Measurements from ENCODE around the gene MED13L. TPM values are rescaled to one million over a fixed set of nuclear protein-coding genes. Genes with fewer than 3 reads are reported as not detected.

The MED13L gene
- total RNA-seq, 1 experiment from 2014 or later, result 94.1 TPM

- no peak for DNase-seq (ENCODE audit: low spot score)
- H3K36me3 ChIP-seq (ENCODE audit: insufficient read depth, low read length, poor library complexity, severe bottlenecking), result no peaks in the 10 kb centered on the region
- POLR2A ChIA-PET (ENCODE audit: low non-redundant PET), result no interaction called here
- intact Hi-C loops (cut with micrococcal nuclease; ENCODE audit: unreplicated experiment), result no loop called here
- no peak overlapping the region for H3K27ac ChIP-seq (ENCODE audit: low read depth, low read length, poor library complexity, severe bottlenecking)
- TF ChIP-seq CTCF (conservative IDR thresholded peaks at IDR 0.05; ENCODE audit: low read depth, low read length), result no peak
- no peak for TF ChIP-seq EZH2 (IDR thresholded peaks at IDR 0.05; ENCODE audit: borderline replicate concordance, low read depth, low read length, poor library complexity, severe bottlenecking)
- no peaks in the 10 kb centered on the region for H3K27me3 ChIP-seq (replicated peaks; ENCODE audit: insufficient read depth, low read depth, low read length, poor library complexity)
- BruUV-seq (replicated peaks), result no TSS peak
- CTCF ChIA-PET, result interaction anchor here (0.6 kb wide), 1 partner anchor 134 kb away, joined by 5 read pairs; no protein-coding TSS in a partner anchor
- no peaks in the 10 kb centered on the region for H3K9me3 ChIP-seq (ENCODE audit: low read depth, low read length, poor library complexity, severe bottlenecking)
- H3K4me1 ChIP-seq (ENCODE audit: insufficient read depth, low read length, poor library complexity, severe bottlenecking), result peaks cover 7% of the 10 kb centered on the region
- no peak overlapping the region for H3K4me3 ChIP-seq (ENCODE audit: low read depth, low read length, poor library complexity, severe bottlenecking)
Observed at GRCh38 chr12:116101991-116102390, 175.5 kb downstream of the MED13L start.

GRCh38 chr12:116099652-116100432 lies 177.7 kb downstream of the MED13L start:
- Histone ChIP-seq H3K27me3 (replicated peaks; ENCODE audit: insufficient read depth, low read depth, low read length, poor library complexity) (no peaks in the 10 kb centered on the region), H3K4me1 (ENCODE audit: insufficient read depth, low read length, poor library complexity, severe bottlenecking) (peaks cover 7% of the 10 kb centered on the region), H3K27ac (ENCODE audit: low read depth, low read length, poor library complexity, severe bottlenecking) (no peak overlapping the region), H3K9me3 (ENCODE audit: low read depth, low read length, poor library complexity, severe bottlenecking) (no peaks in the 10 kb centered on the region), H3K4me3 (ENCODE audit: low read depth, low read length, poor library complexity, severe bottlenecking) (no peak overlapping the region), H3K36me3 (ENCODE audit: insufficient read depth, low read length, poor library complexity, severe bottlenecking) (no peaks in the 10 kb centered on the region)
- CTCF ChIA-PET, result no interaction called here
- no peak for TF ChIP-seq EZH2 (IDR thresholded peaks at IDR 0.05; ENCODE audit: borderline replicate concordance, low read depth, low read length, poor library complexity, severe bottlenecking)
- TF ChIP-seq CTCF (conservative IDR thresholded peaks at IDR 0.05; ENCODE audit: low read depth, low read length), result no peak
- POLR2A ChIA-PET (ENCODE audit: low non-redundant PET), result no interaction called here
- intact Hi-C loops (cut with micrococcal nuclease; ENCODE audit: unreplicated experiment), result no loop called here
- no TSS peak for BruUV-seq (replicated peaks)
- DNase-seq (ENCODE audit: low spot score), result no peak

- H3K4me1 ChIP-seq (ENCODE audit: insufficient read depth, low read length, poor library complexity, severe bottlenecking), result peaks cover 12% of the 10 kb centered on the region
- POLR2A ChIA-PET (ENCODE audit: low non-redundant PET), result no interaction called here
- CTCF ChIA-PET, result no interaction called here
- H3K4me3 ChIP-seq (ENCODE audit: low read depth, low read length, poor library complexity, severe bottlenecking), result no peak overlapping the region
- no peaks in the 10 kb centered on the region for H3K36me3 ChIP-seq (ENCODE audit: insufficient read depth, low read length, poor library complexity, severe bottlenecking)
- H3K27me3 ChIP-seq (replicated peaks; ENCODE audit: insufficient read depth, low read depth, low read length, poor library complexity), result no peaks in the 10 kb centered on the region
- TF ChIP-seq CTCF (conservative IDR thresholded peaks at IDR 0.05; ENCODE audit: low read depth, low read length), result no peak
- TF ChIP-seq EZH2 (IDR thresholded peaks at IDR 0.05; ENCODE audit: borderline replicate concordance, low read depth, low read length, poor library complexity, severe bottlenecking), result no peak
- intact Hi-C loops (cut with micrococcal nuclease; ENCODE audit: unreplicated experiment), result no loop called here
- H3K9me3 ChIP-seq (ENCODE audit: low read depth, low read length, poor library complexity, severe bottlenecking), result no peaks in the 10 kb centered on the region
- no peak overlapping the region for H3K27ac ChIP-seq (ENCODE audit: low read depth, low read length, poor library complexity, severe bottlenecking)
- BruUV-seq (replicated peaks), result no TSS peak
- DNase-seq (ENCODE audit: low spot score), result no peak
Observed at GRCh38 chr12:116096874-116097273, 180.6 kb downstream of the MED13L start.

All from A673 (cell line).